Stimulated activated CD8-positive, alpha-beta memory T cell treated with anti-CD3 and anti-CD28 coated beads, Interleukin-15, amount 100 ng/mL, for 48 hours (primary cell): ENCODE measurements around the gene IQCM.

Experiments used
- DNase-seq, 2 donors: peaks; one replicate each; pipeline ENCODE4 v3.0.0-alpha.2; 2020; ENCODE audit warnings: low read depth in 2 of 2

IQCM gene

DNA sequence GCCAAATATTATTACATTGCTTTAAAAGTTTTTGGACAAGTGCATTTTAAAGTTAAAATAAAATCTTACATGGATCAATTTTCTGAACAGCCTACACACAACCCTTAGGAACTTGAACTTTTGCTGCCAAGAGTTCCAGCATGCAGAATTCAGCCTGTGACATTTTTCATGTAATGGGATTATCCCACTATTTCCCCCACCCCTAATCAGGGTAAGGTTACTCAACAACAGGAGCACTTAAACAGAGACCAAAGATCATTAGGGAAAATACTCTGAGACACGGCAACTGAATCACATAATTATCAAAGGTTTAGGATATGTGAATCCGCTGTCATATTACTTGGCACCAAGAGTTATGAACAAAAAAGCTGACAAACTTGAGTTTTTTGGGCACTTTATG lies 47.2 kb downstream of the IQCM start:
- no peak for DNase-seq

DNA sequence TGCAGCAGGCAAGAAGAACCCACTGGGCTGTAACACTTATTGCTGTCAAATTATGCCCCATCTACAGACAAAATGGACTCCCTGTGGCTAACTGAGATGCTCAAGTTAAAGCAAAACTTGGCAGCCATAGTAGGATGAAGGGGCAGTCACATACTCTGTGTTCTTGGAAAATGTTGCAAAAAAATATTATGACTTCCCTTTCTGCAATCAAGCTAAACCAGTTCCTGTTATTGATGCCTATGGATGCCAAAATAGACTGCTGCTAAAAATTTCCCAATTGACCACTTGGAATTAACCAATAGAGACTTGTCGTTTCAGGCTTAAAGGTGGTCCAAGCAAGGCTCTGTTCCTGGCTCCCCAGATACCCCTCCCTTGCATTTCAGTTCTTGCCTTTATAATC lies 49.5 kb downstream of the IQCM start:
- no peak for DNase-seq

DNA sequence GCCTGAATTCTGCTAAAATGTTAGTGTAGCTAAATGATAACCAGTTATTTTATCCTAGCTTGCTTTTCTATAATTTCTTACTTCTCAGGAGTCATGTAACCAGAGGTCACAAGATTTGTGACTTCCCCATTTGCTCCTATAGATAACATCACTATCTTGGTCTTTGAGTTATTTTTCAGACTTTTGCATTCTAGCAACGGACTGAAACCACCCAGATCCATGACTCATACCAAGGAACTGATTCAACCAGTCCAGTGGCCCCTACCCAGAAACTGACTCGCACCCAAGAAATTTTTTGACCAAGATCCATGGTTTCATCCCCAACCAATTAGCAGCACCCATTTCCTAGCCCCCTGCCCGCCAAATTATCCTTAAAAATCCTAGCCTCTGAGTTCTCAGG lies 50.0 kb downstream of the IQCM start:
- DNase-seq: no peak

DNA sequence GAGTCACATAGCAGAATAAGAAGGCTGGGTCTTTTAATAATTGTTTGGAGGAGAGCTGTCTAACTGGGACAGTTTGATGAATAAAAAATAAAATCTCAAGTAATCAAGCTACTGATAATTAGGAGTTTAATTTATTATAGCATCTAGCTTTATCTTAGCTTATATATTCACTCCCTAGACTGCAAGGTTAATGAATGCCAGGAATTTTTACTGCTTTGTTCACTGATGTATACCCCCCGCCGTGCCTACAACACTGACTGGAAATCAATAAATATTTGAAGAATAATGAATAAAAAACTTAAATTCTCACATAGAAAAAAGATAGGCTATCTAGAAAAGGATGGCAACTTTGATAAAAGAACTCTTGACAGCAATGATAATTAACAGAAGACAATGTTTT lies 59.7 kb downstream of the IQCM start:
- DNase-seq: no peak

DNA sequence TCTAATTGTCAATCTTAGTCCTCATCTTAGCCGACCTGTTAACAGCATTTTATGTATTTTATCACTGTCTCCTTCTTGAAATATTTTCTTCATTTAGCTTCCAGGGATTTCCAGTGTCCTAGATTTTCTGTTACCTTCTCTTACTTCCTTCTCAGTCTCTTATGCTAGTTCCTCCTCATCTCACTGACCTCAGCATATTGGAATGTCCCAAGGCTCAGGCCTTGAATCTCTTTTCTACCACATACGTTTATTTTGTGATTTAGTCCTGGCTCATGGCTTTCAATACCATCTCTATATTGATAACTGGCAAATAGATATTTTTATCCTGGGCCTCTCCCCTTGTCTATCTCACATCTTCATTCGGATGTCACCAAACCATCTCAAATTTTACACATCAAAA lies 61.1 kb downstream of the IQCM start:
- no peak for DNase-seq

DNA sequence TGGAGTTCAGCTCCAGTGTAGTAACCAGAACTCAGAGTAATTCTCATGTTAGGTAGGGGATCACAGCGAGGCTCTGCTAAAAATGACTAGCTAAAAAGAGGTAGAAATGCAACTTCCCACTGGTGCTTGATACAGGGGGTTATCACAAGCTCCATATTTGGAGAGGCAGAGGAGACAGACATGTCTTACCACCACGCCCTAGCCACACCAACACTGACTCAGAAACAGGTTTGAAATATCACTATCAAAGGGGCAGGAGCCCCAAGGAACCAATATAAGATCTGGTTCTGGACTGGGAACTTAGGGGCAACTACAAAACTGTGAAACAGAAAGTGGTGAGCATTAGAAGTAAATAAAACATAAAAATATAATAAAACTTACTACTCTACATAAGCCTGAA lies 62.9 kb downstream of the IQCM start:
- DNase-seq: no peak

DNA sequence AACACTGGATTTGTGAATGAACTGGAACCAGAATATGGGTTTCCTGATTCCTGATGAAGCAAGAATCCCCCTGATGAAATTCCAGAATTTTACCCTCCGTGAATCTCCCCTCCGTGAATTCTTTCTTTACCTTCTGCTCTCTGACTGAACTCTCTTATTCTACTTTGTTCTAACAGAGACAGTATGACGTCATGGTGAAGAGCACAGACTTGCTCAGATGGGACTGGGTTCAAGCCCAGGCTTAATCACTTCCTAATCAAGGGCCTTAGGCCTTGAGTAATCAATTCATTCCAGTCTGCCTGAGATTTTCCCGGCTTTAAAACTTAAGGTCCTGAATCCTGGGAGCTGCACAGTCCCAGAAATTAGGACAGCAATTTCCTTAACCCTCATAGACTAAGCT lies 64.5 kb downstream of the IQCM start:
- DNase-seq: no peak

DNA sequence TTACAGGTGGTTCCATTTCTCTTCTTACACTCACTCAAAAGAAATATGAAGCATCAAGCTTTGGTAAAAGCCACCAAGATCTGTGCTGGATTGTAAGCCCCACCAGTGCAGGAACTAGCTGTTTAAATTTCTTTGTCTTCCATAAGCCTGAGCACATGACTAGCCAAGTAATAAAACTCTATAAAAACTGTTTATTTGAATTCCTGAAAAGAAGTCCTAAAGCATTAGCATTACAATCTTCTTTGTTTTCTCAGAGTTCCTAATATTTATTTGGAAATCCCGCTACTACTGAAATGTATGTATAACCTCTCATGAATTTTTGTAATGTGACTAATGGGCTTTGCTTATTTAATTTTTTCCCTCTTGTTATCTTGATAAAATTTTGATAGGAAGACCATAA lies 65.9 kb downstream of the IQCM start:
- no peak for DNase-seq

DNA sequence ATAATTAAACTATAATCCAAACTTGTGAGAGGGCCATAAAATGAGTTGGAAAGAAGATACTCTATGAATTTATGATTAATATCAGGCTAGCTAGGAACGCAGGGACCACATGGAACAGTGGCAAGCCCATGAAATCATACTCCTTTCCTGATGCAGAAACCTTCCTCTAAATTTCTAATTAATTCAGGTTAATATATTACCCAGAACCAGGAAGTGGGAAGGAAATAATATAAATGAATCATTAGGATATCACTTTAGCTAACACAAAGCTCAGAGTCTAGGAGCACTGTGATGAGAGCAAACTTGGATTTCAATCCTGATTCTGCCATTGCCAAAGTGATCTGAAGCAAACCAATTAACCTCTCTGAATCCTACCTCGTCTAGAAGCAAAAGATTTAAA lies 68.0 kb downstream of the IQCM start:
- no peak for DNase-seq

DNA sequence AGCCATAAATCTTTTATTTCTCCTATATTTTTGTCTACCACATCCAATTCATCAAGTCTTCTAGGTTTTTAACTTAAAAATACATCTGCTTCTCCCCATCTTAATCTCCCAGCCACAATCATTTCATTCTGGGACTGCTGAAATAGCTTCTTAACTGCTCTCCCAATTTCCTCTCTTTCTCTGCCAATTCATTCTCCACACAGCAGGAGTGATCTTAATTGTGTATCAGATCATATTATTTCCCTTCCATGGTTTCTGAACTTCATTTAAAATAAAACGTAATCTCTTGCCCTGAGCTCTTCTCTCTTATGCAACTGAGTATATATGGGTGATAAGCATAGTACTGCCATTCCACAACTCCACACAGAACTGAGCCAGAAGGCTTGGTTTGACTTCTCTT lies 69.4 kb downstream of the IQCM start:
- no peak for DNase-seq

DNA sequence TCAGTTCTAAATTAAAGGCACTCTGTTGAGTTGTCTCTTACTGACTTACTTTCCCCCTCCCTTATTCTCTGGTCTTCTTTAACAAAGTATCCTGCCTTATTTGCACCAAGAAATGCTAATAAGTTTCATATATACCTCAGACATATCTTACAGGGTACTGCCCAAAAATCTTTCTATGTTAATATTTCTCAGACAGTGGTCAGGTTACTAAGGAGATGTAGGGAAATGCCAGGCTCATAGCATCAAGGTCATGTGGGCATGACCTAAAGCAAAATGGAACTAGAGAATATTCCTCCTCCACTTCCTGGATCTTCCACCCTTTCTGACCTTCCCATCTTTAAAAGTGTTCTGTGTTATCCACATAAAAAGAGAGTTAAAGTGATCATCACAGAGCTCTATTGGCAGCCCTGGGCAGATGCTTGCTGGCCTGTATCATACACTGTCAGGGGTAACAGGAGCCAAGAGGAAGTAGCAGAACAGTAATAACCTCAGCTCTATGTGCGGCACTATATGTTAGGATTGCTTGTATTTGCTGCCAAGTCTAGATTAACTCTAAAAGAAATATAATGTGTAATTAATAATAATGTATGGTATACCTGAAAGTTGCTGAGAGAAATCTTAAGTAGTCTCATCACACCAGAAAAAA lies 74.3 kb downstream of the IQCM start:
- DNase-seq: no peak

DNA sequence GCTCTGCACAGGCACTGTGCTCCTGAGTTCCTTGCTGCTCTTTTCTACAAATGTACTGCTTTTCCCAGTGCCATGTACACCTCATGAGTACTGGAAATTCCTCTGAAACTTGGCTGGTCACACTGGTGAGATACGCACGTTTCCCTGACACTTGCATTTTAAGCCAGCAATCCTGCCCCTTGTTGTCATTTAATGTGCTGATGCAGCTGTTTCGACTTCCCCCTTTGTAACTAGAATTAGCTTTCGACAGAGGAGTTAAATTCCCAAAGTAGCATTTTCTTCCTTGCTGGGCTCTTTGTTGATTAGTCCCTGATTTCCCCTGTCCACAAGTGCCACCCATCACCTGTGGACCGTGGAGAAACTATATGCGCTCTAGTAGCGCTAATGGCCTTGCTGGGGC lies 77.5 kb downstream of the IQCM start:
- no peak for DNase-seq

DNA sequence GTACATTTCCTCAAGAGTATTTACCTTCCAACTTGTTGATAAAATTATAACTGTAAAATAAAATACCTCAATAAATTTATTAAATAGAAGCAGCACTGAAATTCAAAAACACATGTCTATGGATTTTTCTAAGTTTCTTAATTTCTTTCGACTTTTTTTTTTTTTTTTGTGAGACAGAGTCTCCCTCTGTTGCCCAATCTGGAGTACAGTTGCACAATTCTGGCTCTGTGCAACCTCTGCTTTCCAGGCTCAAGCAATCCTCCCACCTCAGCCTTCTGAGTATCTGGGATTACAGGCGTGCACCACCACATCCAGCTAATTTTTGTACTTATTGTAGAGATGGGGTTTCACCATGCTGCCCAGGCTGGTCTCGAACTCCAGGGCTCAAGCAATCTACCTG lies 79.8 kb downstream of the IQCM start:
- DNase-seq: no peak

DNA sequence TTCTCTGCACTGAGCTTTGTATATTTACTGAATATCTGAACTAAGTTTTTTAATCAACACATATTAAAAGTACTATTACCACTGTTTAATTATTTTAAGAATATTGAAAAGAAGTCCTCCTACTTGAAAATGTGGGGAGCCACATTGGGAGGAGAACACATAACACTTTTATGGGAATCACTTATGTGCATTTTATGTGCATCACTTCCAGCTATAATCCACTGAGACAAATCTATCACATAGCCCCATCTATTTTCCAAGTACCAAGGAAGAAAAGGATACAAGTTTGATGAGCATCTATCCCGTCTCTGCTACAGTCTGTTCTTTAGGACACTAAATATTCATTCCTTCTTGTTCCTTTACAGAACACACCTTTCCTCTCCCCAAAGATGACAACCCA lies 87.2 kb downstream of the IQCM start:
- no peak for DNase-seq

DNA sequence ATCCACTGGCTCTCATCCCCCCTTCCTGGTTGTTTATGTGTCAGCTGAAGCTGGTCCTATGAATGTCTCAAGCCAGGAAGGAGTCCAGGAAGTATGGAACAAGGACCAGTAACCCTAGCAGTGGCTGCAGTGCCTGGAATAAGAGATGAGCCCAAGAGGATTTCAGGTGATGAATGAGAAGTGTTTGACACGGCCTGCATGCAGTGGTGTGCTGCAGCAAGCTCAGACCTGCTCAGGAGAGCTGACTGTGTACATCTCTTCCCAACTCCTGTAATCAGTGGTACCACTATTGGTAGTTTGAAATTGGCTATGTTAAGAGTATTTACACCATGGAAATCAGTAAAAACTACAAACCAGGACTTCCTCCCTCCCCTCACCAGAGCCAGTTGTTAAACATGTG lies 88.0 kb downstream of the IQCM start:
- no peak for DNase-seq

DNA sequence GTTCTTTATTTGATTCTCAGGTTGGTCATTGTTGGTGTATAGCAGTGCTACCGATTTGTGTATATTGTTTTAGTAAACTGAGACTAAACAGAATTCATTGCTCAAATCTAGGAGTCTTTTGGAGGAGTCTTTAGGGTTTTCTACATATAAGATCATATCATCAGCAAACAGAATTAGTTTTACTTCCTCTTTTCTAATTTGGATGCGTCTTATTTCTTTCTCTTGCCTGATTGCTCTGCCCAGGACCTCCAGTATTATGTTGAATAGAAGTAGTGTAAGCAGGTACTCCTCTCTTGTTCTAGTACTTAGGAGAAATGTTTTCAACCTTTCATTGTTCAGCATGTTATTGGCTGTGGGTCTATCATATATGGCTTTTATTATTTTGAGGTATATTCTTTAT lies 92.6 kb downstream of the IQCM start:
- DNase-seq: no peak

DNA sequence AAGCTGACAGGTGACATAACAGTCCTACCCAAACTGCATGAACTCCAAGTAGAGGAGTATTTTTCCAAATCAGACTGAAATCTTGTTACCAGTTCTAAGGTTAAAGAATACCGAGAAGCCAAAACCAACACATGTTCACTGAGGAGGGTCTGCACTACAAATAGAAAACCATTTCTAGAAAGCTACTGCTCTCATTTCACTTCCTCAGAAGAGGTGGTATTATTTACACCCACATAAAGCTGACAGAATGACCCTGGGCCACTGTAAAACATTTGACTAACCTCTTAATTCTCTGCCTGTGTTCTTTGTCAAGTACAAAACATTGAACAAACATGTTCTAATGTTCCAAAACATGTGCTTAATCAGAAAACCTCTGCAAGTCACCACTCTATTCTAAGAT lies 95.8 kb downstream of the IQCM start:
- DNase-seq: no peak

DNA sequence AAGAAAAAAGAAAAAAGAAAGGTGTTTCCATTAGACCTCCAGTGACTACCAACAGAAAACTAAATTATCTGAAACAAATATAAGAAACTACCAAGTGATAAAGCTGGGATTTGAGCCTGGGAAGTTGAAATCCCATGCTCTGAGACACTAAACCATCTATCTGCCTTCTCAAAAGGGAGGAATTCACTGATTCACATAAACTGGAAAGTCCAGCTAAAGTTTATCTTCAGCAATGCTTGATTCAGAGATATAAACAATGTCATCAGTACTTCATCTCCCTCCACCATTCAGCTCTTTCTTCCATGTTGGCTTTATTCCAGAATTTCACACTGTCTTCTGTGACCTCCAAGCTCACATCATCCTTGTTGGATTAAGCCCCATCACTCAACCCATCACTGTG lies 96.3 kb downstream of the IQCM start:
- no peak for DNase-seq

DNA sequence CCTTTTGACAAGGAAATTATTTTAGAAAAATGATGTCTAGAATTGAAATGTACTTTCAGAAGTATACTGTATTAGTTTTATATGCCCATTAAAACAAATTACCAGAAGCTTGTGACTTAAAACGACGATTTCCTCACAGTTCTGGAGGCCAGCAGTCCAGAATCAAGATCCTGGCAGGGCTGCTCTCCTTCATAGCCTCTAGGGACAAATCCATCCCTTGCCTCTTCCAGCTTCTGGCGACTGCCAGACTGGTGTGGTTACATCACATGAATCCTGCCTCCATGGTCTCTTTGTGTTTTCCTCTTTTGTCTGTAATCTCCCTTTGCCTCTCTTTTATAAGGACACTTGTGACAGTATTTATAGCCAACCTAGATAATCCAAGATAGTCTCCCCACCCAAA lies 97.1 kb downstream of the IQCM start:
- no peak for DNase-seq

DNA sequence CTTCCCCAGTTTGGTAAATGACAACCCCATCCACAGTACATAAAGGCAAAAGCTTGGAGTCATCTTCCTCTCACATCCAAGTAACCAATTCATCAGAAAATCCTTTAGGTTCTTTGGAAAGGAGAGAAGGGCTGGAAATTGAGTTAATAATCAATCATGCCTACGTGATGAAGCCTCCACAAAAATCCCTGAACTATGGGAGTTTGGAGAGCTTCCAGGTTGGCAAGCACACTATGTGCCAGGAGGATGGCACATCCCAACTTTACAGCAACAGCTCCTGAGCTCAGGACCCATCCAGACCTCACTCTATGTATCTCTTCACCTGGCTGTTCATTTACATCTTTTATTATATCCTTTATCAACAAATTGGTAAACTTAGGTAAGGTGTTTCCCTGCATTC lies 98.9 kb downstream of the IQCM start:
- no peak for DNase-seq

DNA sequence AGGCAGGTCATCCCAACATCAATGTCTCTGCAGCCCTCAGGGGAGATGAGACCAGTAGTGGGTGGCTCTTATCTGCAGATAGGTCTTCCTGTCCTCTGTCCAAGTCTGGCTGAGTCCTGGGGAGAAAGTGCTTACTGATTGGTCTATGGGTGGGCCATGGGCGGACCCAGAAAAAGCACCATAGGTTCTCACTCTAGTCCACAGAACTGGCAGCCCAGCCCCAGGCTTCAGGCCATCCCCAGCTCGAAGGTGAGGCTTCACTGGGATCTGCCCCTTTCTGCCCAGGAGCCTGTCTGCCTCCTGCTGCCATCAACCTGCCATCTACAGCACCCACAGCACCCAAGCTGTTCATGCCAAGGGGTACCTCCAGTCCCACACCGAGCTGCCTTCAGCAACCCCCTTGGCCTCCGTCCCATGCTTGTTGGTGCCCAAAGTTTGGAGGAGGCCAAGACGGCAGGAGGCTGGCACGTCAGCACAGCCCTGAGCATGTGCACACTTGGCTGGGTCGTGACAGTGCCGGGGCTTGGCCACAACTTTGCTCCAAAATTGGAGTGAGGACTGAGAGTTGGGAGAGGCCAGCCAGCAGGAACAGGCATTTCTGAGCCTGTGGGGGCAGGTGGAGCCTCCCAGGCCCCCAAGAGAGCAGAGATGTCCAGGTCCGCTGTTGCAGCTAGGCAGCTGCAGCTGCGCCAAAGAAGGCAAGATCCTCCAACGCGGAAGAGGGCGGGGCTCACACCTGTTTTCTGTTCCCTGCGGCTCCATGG lies 99.6 kb downstream of the IQCM start:
- no peak for DNase-seq

DNA sequence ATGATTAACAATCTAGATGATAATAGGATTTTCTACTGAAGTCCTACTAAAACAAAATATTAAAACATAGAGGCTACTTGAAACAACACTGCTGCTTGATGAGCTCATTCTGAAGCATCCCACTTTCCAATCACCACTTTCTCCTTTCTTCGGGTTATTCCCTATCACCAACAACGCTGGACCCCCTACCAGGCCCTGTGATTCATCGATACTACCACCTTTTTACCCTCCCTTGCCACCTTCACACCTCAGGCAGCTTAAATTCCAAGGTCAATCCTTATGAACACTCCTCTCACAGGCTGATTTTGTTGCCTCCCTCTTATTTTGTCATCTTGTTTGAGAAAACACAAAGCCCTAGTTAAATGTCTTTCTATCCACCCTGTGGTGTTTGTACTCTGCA lies 102.6 kb downstream of the IQCM start:
- no peak for DNase-seq

DNA sequence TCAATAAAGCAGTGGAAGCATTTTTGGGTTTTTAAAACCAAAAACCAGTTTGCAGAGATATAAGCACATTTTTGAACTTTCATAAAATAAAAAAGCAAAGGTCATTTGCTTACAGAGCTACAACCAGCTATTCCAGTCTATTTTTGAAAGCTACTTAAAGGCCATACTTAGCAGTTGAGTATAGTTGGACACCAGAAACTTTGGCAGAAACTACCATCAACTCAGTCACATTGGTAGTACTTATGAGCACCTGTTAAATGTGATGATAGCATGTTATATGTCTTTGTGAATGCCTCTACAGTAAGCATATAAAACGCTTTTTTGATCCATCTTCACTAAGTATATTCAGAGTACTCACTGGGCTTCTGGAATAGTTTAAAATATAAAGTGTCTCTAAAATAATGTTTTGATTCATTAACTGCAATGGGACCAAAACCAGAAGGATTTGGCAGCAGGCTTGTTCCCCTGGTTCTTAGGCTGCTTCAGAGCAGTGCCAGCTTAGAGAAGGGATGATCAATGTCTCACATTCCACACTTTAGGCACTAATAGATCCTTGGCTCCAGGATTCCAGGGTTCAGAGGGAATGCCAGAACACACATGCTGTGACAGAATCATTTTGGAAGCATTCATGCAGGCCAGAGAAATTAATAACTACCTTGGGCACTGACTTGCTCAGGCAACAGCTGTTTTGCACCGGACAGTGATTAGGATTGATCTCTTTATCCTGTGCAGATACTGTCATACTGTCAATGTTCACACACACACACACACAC lies 103.9 kb downstream of the IQCM start:
- no peak for DNase-seq
